ENCODE measurements around the gene PIR. TPM values are rescaled to one million over a fixed set of nuclear protein-coding genes. Genes with fewer than 3 reads are reported as not detected.

PIR gene
- total RNA-seq, result 4.3 TPM

DNA sequence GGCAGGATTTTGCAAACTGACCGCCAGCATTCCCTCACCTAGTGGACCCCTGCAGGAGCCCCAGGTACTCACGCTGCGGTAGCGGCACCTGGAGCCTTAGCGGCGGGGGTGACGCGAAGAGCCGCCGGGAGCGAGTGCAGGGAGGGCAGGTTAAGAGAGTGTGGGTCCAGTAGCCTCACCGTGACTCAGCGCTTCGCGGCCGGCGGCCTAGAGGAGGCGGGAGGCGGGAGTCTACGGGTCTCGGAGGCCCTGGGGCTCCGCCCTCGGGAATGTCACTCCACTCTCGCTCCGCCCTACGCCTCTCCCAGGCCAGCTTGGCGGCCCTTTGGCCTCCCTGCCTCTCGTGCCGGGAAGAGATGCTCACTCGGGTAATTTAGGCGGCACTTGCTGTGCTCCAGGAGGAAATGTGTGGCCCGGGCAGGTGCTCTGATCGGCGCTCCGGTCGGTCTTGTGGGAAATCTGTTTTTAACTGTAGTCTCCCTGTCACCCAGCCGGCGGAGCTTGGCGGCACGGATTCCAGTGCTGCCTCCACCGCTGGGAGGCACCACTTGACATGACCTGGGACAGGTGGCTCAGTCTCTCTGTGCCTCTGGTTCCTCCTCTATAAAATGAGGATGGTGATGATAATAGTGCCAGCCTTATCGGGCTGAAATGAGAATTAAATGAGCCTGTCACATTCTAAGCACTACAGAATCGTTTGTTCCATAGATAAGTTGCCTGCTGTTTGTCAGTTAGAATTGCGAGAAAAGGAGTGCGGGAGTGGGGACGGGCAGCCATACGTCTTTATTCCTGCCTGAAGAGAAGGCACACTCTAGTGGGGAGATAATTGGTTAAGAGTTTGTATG, at the start of gene PIR:
Gene PIR (minus strand): TSS at position 216 of the 845 bp plus-strand sequence. CDS start 2,076 bp downstream, outside the sequence.

DNA sequence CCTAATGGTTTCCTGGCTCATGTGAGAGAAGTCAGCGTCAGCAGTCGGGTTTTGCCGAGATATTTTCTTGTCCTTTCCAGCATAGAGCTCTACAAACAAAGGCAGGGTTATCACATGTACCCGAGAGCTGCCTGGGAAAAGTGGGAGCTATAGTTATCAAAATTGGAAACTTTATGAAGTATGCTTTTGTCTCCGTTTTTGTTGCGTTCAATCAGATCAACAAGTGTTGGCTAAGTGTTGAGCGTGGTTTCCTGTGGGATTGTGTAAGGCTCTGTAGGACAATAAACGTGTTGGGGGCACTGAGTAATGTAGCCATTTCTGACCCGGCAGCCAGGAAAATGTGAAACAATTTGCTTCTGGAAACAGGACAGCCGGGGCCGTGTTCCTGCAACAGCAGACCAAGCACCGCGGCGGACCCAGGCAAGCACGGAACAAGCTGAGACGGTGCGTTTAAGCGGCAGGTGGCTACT, 7.4 kb upstream of the PIR start, which contains the start of gene BMX:
Gene BMX (plus strand): TSS at position 311 of the 470 bp plus-strand sequence. CDS start 7,547 bp downstream, outside the sequence.

DNA sequence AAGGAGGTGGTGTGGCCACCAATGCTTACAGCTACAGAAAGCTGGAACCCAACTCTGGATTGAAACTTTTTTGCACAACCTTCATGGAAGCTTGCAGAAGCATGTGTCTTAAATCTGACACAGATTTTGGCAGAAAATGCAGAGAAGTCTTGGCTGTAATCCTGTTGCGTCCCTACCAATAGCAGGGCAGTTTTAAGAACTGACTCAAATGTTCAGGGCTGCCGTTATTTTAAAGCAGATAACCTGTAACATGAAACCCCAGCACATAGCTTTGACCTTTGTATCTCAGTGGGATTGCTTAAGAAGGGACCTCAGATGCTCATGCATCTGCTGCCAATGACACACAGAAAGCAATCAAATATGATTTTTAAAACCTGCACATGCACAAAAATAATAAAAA, 108.8 kb downstream of the PIR start, which contains the start of gene VEGFD:
Gene VEGFD (minus strand): TSS at position 110 of the 400 bp plus-strand sequence. CDS start 467 bp downstream, outside the sequence.

DNA sequence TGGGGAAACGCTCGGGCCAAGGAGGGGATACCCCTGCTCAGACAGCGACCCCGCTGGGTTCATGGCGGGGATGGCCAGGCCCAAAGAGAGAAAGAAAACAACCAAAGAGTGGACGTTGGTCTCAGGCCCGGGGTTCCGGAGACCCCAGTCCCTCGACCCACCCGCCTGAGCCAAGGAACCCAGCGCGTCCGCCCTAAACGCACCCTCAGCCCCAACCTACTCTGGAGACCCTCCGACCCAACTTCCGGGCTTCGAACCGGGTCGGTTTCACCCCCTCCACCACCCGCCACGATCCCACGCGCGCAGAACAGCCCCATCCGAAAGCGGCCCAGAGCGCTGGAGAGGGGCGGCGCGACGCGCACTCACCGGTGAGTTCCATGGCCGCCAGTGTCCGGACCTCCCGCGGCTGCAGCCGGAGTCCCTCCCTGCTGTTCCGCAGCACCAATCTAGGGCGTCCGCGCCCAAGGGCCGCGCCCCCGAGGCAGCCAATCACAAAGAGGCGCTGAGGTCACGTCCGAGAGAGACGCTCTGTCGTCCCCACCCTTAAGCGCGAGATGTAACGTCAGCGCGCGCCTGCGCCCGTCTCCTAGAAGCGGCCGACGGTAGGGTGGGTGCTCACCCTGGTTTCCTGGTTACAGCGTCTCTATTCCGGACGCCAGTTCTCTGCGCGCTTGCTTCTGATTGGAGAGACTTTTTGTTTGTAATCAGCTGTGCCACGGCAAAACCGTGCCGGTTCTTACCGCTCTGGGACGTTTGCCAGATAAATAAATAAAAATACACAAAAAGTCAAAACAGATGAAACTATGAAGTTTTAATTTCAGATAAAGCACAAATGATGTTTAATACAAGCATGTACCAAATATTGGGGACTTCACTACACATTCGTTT, 157.8 kb downstream of the PIR start, which contains the start of gene PIGA:
Gene PIGA (minus strand): TSS at position 389 of the 888 bp plus-strand sequence. CDS start 3,593 bp downstream, outside the sequence.

Other genes with a start within 250 kb of the PIR start
- 5.3 TPM for gene ASB9, start 223.2 kb downstream of the PIR start, total RNA-seq
- 2.0 TPM for gene ASB11, start 177.7 kb downstream of the PIR start, total RNA-seq
- gene PIGA, start 157.8 kb downstream of the PIR start, total RNA-seq, result 20.7 TPM
- gene VEGFD, start 108.9 kb downstream of the PIR start, total RNA-seq, result 0.38 TPM
- 1.7 TPM for gene BMX, start 7.5 kb upstream of the PIR start, total RNA-seq
- 1.7 TPM for gene ACE2, start 107.6 kb upstream of the PIR start, total RNA-seq
- 2.4 TPM for gene CLTRN, start 171.5 kb upstream of the PIR start, total RNA-seq
- 24.4 TPM for gene CA5B, start 244.9 kb upstream of the PIR start, total RNA-seq